Activated naive CD8-positive, alpha-beta T cell treated with anti-CD3 and anti-CD28 coated beads for 36 hours (primary cell): ENCODE results near the gene RGS19. TPM values are rescaled to one million over a fixed set of nuclear protein-coding genes. Genes with fewer than 3 reads are reported as not detected.

Experiments used
- DNase-seq: peaks from one replicate; pipeline ENCODE4 v3.0.0; 2021
- H3K27ac Mint-ChIP-seq: one replicate; pipeline ENCODE4 v1.8.0; 2022; ENCODE audit warnings: mild to moderate bottlenecking, moderate library complexity, mixed read lengths
- H3K27me3 Mint-ChIP-seq: one replicate; pipeline ENCODE4 v1.8.0; 2022; ENCODE audit warnings: mild to moderate bottlenecking, mixed read lengths
- H3K36me3 Mint-ChIP-seq: one replicate; pipeline ENCODE4 v1.8.0; 2021; ENCODE audit warnings: mild to moderate bottlenecking, mixed read lengths
- H3K4me1 Mint-ChIP-seq: one replicate; pipeline ENCODE4 v1.8.0; 2021; ENCODE audit warnings: mixed read lengths
- H3K4me3 Mint-ChIP-seq: one replicate; pipeline ENCODE4 v1.8.0; 2022; ENCODE audit warnings: mild to moderate bottlenecking, moderate library complexity, mixed read lengths
- H3K9me3 Mint-ChIP-seq: one replicate; pipeline ENCODE4 v1.8.0; 2022; ENCODE audit warnings: mixed read lengths
- total RNA-seq, 2 experiments: library from RNA; stranded (reverse); gene quantifications; one replicate each; pipeline ENCODE4 v1.2.3, GENCODE V29; 2021

RGS19 gene
- total RNA-seq, 2 experiments from 2014 or later = 26.4 to 31.8 TPM

- H3K36me3 Mint-ChIP-seq = no peaks in the 10 kb centered on the region
- DNase-seq = no peak
- no peak overlapping the region for H3K4me3 Mint-ChIP-seq
- H3K9me3 Mint-ChIP-seq = no peaks in the 10 kb centered on the region
- no peaks in the 10 kb centered on the region for H3K4me1 Mint-ChIP-seq
- no peak overlapping the region for H3K27ac Mint-ChIP-seq
- H3K27me3 Mint-ChIP-seq = no peaks in the 10 kb centered on the region
These were observed 33.5 kb upstream of the RGS19 start for GRCh38 chr20:64112691-64113443.

- H3K9me3 Mint-ChIP-seq = no peaks in the 10 kb centered on the region
- no peaks in the 10 kb centered on the region for H3K4me1 Mint-ChIP-seq
- H3K4me3 Mint-ChIP-seq = no peak overlapping the region
- H3K36me3 Mint-ChIP-seq = no peaks in the 10 kb centered on the region
- H3K27ac Mint-ChIP-seq = no peak overlapping the region
- no peaks in the 10 kb centered on the region for H3K27me3 Mint-ChIP-seq
- no peak for DNase-seq
These were observed 32.7 kb upstream of the RGS19 start for GRCh38 chr20:64111841-64112641.

- Mint-ChIP-seq H3K27me3 (no peaks in the 10 kb centered on the region), H3K4me3 (no peak overlapping the region), H3K27ac (no peak overlapping the region), H3K9me3 (no peaks in the 10 kb centered on the region), H3K36me3 (no peaks in the 10 kb centered on the region), H3K4me1 (no peaks in the 10 kb centered on the region)
- DNase-seq = no peak
These were observed 31.2 kb upstream of the RGS19 start for GRCh38 chr20:64110411-64111068.

GRCh38 chr20:64109831-64110391, 30.6 kb upstream of the RGS19 start:
- no peak for DNase-seq
- Mint-ChIP-seq H3K9me3 (no peaks in the 10 kb centered on the region), H3K4me1 (no peaks in the 10 kb centered on the region), H3K4me3 (no peak overlapping the region), H3K36me3 (no peaks in the 10 kb centered on the region), H3K27me3 (no peaks in the 10 kb centered on the region), H3K27ac (no peak overlapping the region)

GRCh38 chr20:64108731-64109681, 29.7 kb upstream of the RGS19 start:
- H3K27me3 Mint-ChIP-seq = peaks cover 1% of the 10 kb centered on the region
- no peaks in the 10 kb centered on the region for H3K9me3 Mint-ChIP-seq

GRCh38 chr20:64107736-64108457, 28.6 kb upstream of the RGS19 start:
- no peak for DNase-seq
- Mint-ChIP-seq H3K4me1 (no peaks in the 10 kb centered on the region), H3K9me3 (no peaks in the 10 kb centered on the region), H3K36me3 (no peaks in the 10 kb centered on the region), H3K27ac (no peak overlapping the region), H3K27me3 (peaks cover 12% of the 10 kb centered on the region), H3K4me3 (no peak overlapping the region)

More at GRCh38 chr20:64108731-64109681, 29.7 kb upstream of the RGS19 start:
- Mint-ChIP-seq H3K4me3 (no peak overlapping the region), H3K36me3 (no peaks in the 10 kb centered on the region), H3K4me1 (no peaks in the 10 kb centered on the region), H3K27ac (no peak overlapping the region)
- DNase-seq = no peak

- no peak within 1 kb of the TSS for H3K4me3 Mint-ChIP-seq
- DNase-seq = peak; percentile 38
- peaks cover 17% of the 10 kb centered on the region for H3K27me3 Mint-ChIP-seq
These were observed 27.8 kb upstream of the RGS19 start, which contains the start of gene NPBWR2 for GRCh38 chr20:64106981-64107735. Gene NPBWR2, minus strand, starts transcription at chr20:64107565. Its CDS starts 734 bp downstream, at chr20:64106831.

GRCh38 chr20:64106435-64106961, 27.2 kb upstream of the RGS19 start:
- DNase-seq = no peak
- Mint-ChIP-seq H3K9me3 (no peaks in the 10 kb centered on the region), H3K36me3 (no peaks in the 10 kb centered on the region), H3K27me3 (peaks cover 17% of the 10 kb centered on the region), H3K27ac (no peak overlapping the region), H3K4me3 (no peak overlapping the region), H3K4me1 (peaks cover 3% of the 10 kb centered on the region)

More at GRCh38 chr20:64106981-64107735, 27.8 kb upstream of the RGS19 start, which contains the start of gene NPBWR2:
- no peaks in the 10 kb centered on the region for H3K9me3 Mint-ChIP-seq
- peaks cover 3% of the 10 kb centered on the region for H3K4me1 Mint-ChIP-seq
- H3K27ac Mint-ChIP-seq = no peak within 1 kb of the TSS
- no peaks in the 10 kb centered on the region for H3K36me3 Mint-ChIP-seq

GRCh38 chr20:64105846-64106434, 26.6 kb upstream of the RGS19 start:
- no peak overlapping the region for H3K27ac Mint-ChIP-seq
- no peak for DNase-seq
- no peaks in the 10 kb centered on the region for H3K9me3 Mint-ChIP-seq
- peaks cover 6% of the 10 kb centered on the region for H3K4me1 Mint-ChIP-seq
- H3K36me3 Mint-ChIP-seq = no peaks in the 10 kb centered on the region
- no peak overlapping the region for H3K4me3 Mint-ChIP-seq
- peaks cover 22% of the 10 kb centered on the region for H3K27me3 Mint-ChIP-seq

- H3K4me3 Mint-ChIP-seq = no peak overlapping the region
- H3K27me3 Mint-ChIP-seq = peaks cover 23% of the 10 kb centered on the region
- DNase-seq = no peak
These were observed 25.5 kb upstream of the RGS19 start for GRCh38 chr20:64104667-64105451.

GRCh38 chr20:64103871-64104666, 24.8 kb upstream of the RGS19 start:
- Mint-ChIP-seq H3K4me1 (peaks cover 15% of the 10 kb centered on the region), H3K9me3 (no peaks in the 10 kb centered on the region), H3K4me3 (no peak overlapping the region), H3K27ac (no peak overlapping the region), H3K27me3 (peaks cover 23% of the 10 kb centered on the region), H3K36me3 (no peaks in the 10 kb centered on the region)
- no peak for DNase-seq

More at GRCh38 chr20:64104667-64105451, 25.5 kb upstream of the RGS19 start:
- Mint-ChIP-seq H3K27ac (no peak overlapping the region), H3K4me1 (peaks cover 15% of the 10 kb centered on the region), H3K36me3 (no peaks in the 10 kb centered on the region), H3K9me3 (no peaks in the 10 kb centered on the region)
